Measurements from ENCODE around the gene HS6ST2.

DNA sequence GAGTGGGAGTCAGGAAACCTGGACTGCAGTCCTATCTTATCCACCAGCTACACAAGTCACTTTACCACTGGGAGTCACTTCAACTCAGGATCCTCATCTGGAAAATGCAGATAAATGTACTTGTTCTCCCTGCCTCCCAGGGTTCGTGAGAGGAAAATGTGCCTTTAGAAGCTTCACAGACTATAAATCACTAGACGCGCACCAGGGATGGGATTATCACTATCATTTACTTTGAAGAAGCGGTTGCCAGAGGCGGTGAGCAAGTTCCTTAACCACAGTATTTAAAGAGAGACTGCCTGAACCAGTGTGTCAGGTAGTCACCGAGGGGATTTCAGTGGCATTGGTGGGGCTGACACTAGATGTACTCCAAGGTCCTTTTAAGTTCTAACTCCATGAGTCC lies 219.5 kb downstream of the HS6ST2 start:
- TF ChIP-seq, protein P1, sequence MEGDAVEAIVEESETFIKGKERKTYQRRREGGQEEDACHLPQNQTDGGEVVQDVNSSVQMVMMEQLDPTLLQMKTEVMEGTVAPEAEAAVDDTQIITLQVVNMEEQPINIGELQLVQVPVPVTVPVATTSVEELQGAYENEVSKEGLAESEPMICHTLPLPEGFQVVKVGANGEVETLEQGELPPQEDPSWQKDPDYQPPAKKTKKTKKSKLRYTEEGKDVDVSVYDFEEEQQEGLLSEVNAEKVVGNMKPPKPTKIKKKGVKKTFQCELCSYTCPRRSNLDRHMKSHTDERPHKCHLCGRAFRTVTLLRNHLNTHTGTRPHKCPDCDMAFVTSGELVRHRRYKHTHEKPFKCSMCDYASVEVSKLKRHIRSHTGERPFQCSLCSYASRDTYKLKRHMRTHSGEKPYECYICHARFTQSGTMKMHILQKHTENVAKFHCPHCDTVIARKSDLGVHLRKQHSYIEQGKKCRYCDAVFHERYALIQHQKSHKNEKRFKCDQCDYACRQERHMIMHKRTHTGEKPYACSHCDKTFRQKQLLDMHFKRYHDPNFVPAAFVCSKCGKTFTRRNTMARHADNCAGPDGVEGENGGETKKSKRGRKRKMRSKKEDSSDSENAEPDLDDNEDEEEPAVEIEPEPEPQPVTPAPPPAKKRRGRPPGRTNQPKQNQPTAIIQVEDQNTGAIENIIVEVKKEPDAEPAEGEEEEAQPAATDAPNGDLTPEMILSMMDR (IDR thresholded peaks at IDR 0.05; ENCODE audit: low read length), result no peak
- TF ChIP-seq EZH2 (optimal IDR thresholded peaks at IDR 0.05; ENCODE audit: low read depth, low read length) (no peak), EZH2phosphoT487 (IDR thresholded peaks at IDR 0.05; ENCODE audit: low read length) (no peak)

All from MM.1S (cell line).